ENCODE results near the gene PPP4R2.

Gene PPP4R2

DNA sequence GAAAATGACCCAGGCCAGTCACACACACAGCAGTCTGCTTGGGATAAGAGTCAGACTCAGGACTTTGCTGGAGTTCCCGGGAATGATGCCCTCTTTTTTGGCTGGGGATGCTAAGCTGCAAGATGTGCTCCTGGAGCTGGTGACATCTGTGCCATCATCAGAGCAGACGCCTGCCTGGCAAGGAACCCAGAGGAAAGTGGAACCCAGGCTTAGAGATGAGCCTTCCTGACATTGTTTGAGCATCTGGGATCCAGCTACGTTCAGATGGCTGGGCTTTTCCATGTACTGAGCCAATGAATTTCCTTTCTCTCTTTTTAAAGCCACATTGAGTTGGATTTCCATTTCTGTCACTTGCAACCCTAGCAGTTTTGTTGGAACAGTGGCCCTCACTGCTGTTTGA is 118.1 kb downstream of the PPP4R2 start:
- DNase-seq (ENCODE audit: low read depth, low spot score) = no peak

DNA sequence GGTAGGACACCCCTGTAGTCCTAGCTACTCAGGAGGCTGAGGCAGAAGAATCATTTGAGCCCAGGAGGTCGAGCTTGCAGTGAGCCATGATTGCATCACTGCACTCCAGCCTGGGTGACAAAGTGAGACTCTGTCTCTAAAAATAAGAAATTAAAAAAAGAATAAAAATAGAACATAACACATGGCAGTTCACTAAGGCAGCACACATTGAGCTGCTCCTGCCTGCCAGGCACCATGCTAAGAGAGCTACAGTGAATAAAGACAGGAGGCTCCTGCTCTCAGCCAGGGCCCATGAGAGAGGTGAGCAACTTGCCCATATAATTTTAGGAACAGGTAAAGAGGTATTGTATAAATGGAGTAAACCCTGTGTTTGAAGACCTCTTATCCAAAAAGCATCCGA is 119.2 kb downstream of the PPP4R2 start:
- DNase-seq (ENCODE audit: low read depth, low spot score) = no peak

Measured in smooth muscle cell of the brain vasculature (primary cell).